GM23338 (cell line): ENCODE data around the gene ANXA6. TPM values are rescaled to one million over a fixed set of nuclear protein-coding genes. Genes with fewer than 3 reads are reported as not detected.

Source experiments
- ATAC-seq: fragments of 200-7000 bp; cut with Tn5 transposase; 3 replicates; pipeline ENCODE4 v1.9.1; 2020
- DNase-seq: peaks from one replicate; pipeline ENCODE4 v3.0.0-alpha.2; 2015; ENCODE audit warnings: low spot score
- H2AFZ ChIP-seq: fragments of 200-600 bp; sonication (generic); 2 replicates; pipeline ENCODE4 v1.8.0; 2016; ENCODE audit warnings: antibody characterized with exemption, mild to moderate bottlenecking, moderate library complexity
- H3F3A ChIP-seq: fragments of 200-600 bp; sonication (generic); replicated peaks from 2 replicates; pipeline ENCODE4 v1.8.0; 2017; ENCODE audit warnings: antibody characterized with exemption, mixed run types, low read depth
- H3K27ac ChIP-seq: fragments of 200-600 bp; sonication (generic); 2 replicates; pipeline ENCODE4 v1.6.1; 2016; ENCODE audit warnings: low read depth
- H3K27me3 ChIP-seq: fragments of 200-600 bp; sonication (generic); 2 replicates; pipeline ENCODE4 v1.8.0; 2016; ENCODE audit warnings: mild to moderate bottlenecking, mixed run types, moderate library complexity; ENCODE audit not compliant: insufficient read depth
- H3K36me3 ChIP-seq: fragments of 200-600 bp; sonication (generic); 2 replicates; pipeline ENCODE4 v1.8.0; 2016; ENCODE audit warnings: mild to moderate bottlenecking; ENCODE audit not compliant: insufficient read depth
- H3K4me1 ChIP-seq: fragments of 200-600 bp; sonication (generic); 2 replicates; pipeline ENCODE4 v1.8.0; 2016; ENCODE audit warnings: mild to moderate bottlenecking, moderate library complexity; ENCODE audit not compliant: insufficient read depth
- H3K4me2 ChIP-seq: fragments of 200-600 bp; sonication (generic); 2 replicates; pipeline ENCODE4 v1.7.1; 2017; ENCODE audit warnings: mixed run types
- H3K4me3 ChIP-seq: fragments of 200-600 bp; sonication (generic); 2 replicates; pipeline ENCODE4 v1.6.1; 2016; ENCODE audit warnings: mixed run types
- H3K79me2 ChIP-seq: fragments of 200-600 bp; sonication (generic); replicated peaks from 2 replicates; pipeline ENCODE4 v1.8.0; 2017; ENCODE audit warnings: mild to moderate bottlenecking; ENCODE audit not compliant: insufficient read depth
- H3K9me2 ChIP-seq: fragments of 200-600 bp; sonication (generic); 2 replicates; pipeline ENCODE4 v1.8.0; 2017; ENCODE audit not compliant: insufficient read depth
- H4K20me1 ChIP-seq: fragments of 200-600 bp; sonication (generic); replicated peaks from 2 replicates; pipeline ENCODE4 v1.8.0; 2017; ENCODE audit warnings: mild to moderate bottlenecking; ENCODE audit not compliant: insufficient read depth
- H3K27ac Mint-ChIP-seq: 2 replicates; pipeline ENCODE4 v1.8.0; 2020; ENCODE audit warnings: inconsistent platforms, mild to moderate bottlenecking, moderate library complexity, mixed read lengths
- H3K27me3 Mint-ChIP-seq: 3 replicates; pipeline ENCODE4 v1.8.0; 2022; ENCODE audit warnings: low read depth, mild to moderate bottlenecking, moderate library complexity, mixed read lengths, inconsistent platforms; ENCODE audit not compliant: insufficient read depth, poor library complexity
- H3K36me3 Mint-ChIP-seq: 3 replicates; pipeline ENCODE4 v1.8.0; 2021; ENCODE audit warnings: low read depth, mild to moderate bottlenecking, inconsistent platforms, moderate library complexity, mixed read lengths
- H3K4me1 Mint-ChIP-seq: 3 replicates; pipeline ENCODE4 v1.8.0; 2020; ENCODE audit warnings: mild to moderate bottlenecking, inconsistent platforms, mixed read lengths
- H3K4me3 Mint-ChIP-seq: 3 replicates; pipeline ENCODE4 v1.8.0; 2021; ENCODE audit warnings: moderate library complexity, mild to moderate bottlenecking, inconsistent platforms, mixed read lengths
- H3K9me3 Mint-ChIP-seq: 3 replicates; pipeline ENCODE4 v1.8.0; 2020; ENCODE audit warnings: moderate library complexity, mild to moderate bottlenecking, inconsistent platforms, mixed read lengths
- CREB1 ChIP-seq: fragments of 250-450 bp; sonication (Bioruptor Pico); IDR thresholded peaks from 2 replicates; pipeline ENCODE4 v1.5.0; 2020; ENCODE audit warnings: low read depth, mild to moderate bottlenecking, moderate library complexity
- EZH2 ChIP-seq: fragments of 200-600 bp; sonication (generic); IDR thresholded peaks from one replicate; pipeline ENCODE4 v1.8.0; 2017; ENCODE audit warnings: antibody characterized with exemption, mild to moderate bottlenecking, low read depth; ENCODE audit not compliant: unreplicated experiment
- EZH2phosphoT487 ChIP-seq: fragments of 200-600 bp; sonication (generic); IDR thresholded peaks from one replicate; pipeline ENCODE4 v1.8.1; 2018; ENCODE audit warnings: antibody characterized with exemption; ENCODE audit not compliant: unreplicated experiment
- POLR2AphosphoS5 ChIP-seq: IDR thresholded peaks from 2 replicates; pipeline ENCODE4 v1.6.1; 2016; ENCODE audit warnings: antibody characterized with exemption, low read depth
- STAT1 ChIP-seq: IDR thresholded peaks from one replicate; pipeline ENCODE4 v1.6.1; 2016; ENCODE audit warnings: antibody characterized with exemption; ENCODE audit not compliant: unreplicated experiment
- ZNF331 ChIP-seq: fragments of 250-450 bp; sonication (Bioruptor Pico); IDR thresholded peaks from 2 replicates; pipeline ENCODE4 v1.5.0; 2020; ENCODE audit warnings: low read depth, mild to moderate bottlenecking, moderate library complexity
- polyA plus RNA-seq: library from polyadenylated mRNA; unstranded; fragments of >200 nt; fragmentation: Nextera tagmentation; extraction: Ambion mirVana; gene quantifications from 2 replicates; pipeline ENCODE4 v1.2.1, GENCODE V29; 2016
- total RNA-seq: library from RNA; depleted of rRNA; stranded (reverse); fragments of >200 nt; shearing (Covaris generic); gene quantifications from 2 replicates; pipeline ENCODE4 v1.2.3, GENCODE V29; 2014
- TF ChIP-seq, protein P1 (sequence below), 2 experiments: fragments of 200-600 bp in 1 of 2; sonication (generic) in 1 of 2; conservative IDR thresholded peaks; 2 replicates each; pipeline versions ENCODE4 v1.5.1 to v1.6.1; 2016 to 2017; ENCODE audit warnings: antibody characterized with exemption in 2 of 2, low read depth in 2 of 2, mild to moderate bottlenecking in 2 of 2, moderate library complexity in 1 of 2
- TF ChIP-seq, protein P2 (sequence below): IDR thresholded peaks from 2 replicates; pipeline ENCODE4 v1.6.1; 2016; ENCODE audit warnings: antibody characterized with exemption
- TF ChIP-seq, protein P3 (sequence below): fragments of 250-450 bp; sonication (Bioruptor Pico); IDR thresholded peaks from 2 replicates; pipeline ENCODE4 v1.5.0; 2020; ENCODE audit warnings: mild to moderate bottlenecking, moderate library complexity
- TF ChIP-seq, protein P4 (sequence below): IDR thresholded peaks from one replicate; pipeline ENCODE4 v1.6.1; 2018; ENCODE audit warnings: antibody characterized with exemption; ENCODE audit not compliant: unreplicated experiment

Gene ANXA6
- total and polyA plus RNA-seq, 2 experiments from 2014 or later, result 26.5 to 110 TPM

- H3K4me1 ChIP-seq, result 0 out of 2 replicates have a peak, but pooled peaks cover 6% of the 10 kb centered on the region
- H3K27me3 ChIP-seq, result no peaks in the 10 kb centered on the region
- Mint-ChIP-seq H3K27me3 (peaks cover 3% of the 10 kb centered on the region), H3K9me3 (no peaks in the 10 kb centered on the region; the same call in 2 of the 3 replicates), H3K4me3 (no peak overlapping the region), H3K36me3 (no peaks in the 10 kb centered on the region; the same call in 2 of the 3 replicates), H3K4me1 (peaks cover 32% of the 10 kb centered on the region), H3K27ac (no peak overlapping the region)
- H3K9me2 ChIP-seq, result no peaks in the 10 kb centered on the region
- no peaks in the 10 kb centered on the region for H4K20me1 ChIP-seq
- no peak overlapping the region for H3K4me3 ChIP-seq
- no peaks in the 10 kb centered on the region for H3K79me2 ChIP-seq
- ATAC-seq, result no peak
- H3F3A ChIP-seq, result no peaks in the 10 kb centered on the region
- no peak overlapping the region for H3K27ac ChIP-seq
- H2AFZ ChIP-seq, result no peak overlapping the region
- TF ChIP-seq POLR2AphosphoS5 (no peak), EZH2phosphoT487 (no peak), CREB1 (CRISPR knock-in tag) (no peak), ZNF331 (no peak), EZH2 (no peak), STAT1 (no peak)
- TF ChIP-seq, protein P1, sequence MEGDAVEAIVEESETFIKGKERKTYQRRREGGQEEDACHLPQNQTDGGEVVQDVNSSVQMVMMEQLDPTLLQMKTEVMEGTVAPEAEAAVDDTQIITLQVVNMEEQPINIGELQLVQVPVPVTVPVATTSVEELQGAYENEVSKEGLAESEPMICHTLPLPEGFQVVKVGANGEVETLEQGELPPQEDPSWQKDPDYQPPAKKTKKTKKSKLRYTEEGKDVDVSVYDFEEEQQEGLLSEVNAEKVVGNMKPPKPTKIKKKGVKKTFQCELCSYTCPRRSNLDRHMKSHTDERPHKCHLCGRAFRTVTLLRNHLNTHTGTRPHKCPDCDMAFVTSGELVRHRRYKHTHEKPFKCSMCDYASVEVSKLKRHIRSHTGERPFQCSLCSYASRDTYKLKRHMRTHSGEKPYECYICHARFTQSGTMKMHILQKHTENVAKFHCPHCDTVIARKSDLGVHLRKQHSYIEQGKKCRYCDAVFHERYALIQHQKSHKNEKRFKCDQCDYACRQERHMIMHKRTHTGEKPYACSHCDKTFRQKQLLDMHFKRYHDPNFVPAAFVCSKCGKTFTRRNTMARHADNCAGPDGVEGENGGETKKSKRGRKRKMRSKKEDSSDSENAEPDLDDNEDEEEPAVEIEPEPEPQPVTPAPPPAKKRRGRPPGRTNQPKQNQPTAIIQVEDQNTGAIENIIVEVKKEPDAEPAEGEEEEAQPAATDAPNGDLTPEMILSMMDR (conservative IDR thresholded peaks at IDR 0.05; ENCODE audit: low read depth in 2 of 2), result no peak
- TF ChIP-seq, protein P2, sequence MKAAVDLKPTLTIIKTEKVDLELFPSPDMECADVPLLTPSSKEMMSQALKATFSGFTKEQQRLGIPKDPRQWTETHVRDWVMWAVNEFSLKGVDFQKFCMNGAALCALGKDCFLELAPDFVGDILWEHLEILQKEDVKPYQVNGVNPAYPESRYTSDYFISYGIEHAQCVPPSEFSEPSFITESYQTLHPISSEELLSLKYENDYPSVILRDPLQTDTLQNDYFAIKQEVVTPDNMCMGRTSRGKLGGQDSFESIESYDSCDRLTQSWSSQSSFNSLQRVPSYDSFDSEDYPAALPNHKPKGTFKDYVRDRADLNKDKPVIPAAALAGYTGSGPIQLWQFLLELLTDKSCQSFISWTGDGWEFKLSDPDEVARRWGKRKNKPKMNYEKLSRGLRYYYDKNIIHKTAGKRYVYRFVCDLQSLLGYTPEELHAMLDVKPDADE, result no peak
- TF ChIP-seq, protein P3, sequence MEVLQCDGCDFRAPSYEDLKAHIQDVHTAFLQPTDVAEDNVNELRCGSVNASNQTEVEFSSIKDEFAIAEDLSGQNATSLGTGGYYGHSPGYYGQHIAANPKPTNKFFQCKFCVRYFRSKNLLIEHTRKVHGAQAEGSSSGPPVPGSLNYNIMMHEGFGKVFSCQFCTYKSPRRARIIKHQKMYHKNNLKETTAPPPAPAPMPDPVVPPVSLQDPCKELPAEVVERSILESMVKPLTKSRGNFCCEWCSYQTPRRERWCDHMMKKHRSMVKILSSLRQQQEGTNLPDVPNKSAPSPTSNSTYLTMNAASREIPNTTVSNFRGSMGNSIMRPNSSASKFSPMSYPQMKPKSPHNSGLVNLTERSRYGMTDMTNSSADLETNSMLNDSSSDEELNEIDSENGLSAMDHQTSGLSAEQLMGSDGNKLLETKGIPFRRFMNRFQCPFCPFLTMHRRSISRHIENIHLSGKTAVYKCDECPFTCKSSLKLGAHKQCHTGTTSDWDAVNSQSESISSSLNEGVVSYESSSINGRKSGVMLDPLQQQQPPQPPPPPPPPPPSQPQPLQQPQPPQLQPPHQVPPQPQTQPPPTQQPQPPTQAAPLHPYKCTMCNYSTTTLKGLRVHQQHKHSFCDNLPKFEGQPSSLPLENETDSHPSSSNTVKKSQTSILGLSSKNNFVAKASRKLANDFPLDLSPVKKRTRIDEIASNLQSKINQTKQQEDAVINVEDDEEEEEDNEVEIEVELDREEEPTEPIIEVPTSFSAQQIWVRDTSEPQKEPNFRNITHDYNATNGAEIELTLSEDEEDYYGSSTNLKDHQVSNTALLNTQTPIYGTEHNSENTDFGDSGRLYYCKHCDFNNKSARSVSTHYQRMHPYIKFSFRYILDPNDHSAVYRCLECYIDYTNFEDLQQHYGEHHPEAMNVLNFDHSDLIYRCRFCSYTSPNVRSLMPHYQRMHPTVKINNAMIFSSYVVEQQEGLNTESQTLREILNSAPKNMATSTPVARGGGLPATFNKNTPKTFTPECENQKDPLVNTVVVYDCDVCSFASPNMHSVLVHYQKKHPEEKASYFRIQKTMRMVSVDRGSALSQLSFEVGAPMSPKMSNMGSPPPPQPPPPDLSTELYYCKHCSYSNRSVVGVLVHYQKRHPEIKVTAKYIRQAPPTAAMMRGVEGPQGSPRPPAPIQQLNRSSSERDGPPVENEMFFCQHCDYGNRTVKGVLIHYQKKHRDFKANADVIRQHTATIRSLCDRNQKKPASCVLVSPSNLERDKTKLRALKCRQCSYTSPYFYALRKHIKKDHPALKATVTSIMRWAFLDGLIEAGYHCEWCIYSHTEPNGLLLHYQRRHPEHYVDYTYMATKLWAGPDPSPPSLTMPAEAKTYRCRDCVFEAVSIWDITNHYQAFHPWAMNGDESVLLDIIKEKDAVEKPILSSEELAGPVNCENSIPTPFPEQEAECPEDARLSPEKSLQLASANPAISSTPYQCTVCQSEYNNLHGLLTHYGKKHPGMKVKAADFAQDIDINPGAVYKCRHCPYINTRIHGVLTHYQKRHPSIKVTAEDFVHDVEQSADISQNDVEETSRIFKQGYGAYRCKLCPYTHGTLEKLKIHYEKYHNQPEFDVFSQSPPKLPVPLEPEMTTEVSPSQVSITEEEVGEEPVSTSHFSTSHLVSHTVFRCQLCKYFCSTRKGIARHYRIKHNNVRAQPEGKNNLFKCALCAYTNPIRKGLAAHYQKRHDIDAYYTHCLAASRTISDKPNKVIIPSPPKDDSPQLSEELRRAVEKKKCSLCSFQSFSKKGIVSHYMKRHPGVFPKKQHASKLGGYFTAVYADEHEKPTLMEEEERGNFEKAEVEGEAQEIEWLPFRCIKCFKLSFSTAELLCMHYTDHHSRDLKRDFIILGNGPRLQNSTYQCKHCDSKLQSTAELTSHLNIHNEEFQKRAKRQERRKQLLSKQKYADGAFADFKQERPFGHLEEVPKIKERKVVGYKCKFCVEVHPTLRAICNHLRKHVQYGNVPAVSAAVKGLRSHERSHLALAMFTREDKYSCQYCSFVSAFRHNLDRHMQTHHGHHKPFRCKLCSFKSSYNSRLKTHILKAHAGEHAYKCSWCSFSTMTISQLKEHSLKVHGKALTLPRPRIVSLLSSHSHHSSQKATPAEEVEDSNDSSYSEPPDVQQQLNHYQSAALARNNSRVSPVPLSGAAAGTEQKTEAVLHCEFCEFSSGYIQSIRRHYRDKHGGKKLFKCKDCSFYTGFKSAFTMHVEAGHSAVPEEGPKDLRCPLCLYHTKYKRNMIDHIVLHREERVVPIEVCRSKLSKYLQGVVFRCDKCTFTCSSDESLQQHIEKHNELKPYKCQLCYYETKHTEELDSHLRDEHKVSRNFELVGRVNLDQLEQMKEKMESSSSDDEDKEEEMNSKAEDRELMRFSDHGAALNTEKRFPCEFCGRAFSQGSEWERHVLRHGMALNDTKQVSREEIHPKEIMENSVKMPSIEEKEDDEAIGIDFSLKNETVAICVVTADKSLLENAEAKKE (CRISPR knock-in tag), result no peak
- TF ChIP-seq, protein P4, sequence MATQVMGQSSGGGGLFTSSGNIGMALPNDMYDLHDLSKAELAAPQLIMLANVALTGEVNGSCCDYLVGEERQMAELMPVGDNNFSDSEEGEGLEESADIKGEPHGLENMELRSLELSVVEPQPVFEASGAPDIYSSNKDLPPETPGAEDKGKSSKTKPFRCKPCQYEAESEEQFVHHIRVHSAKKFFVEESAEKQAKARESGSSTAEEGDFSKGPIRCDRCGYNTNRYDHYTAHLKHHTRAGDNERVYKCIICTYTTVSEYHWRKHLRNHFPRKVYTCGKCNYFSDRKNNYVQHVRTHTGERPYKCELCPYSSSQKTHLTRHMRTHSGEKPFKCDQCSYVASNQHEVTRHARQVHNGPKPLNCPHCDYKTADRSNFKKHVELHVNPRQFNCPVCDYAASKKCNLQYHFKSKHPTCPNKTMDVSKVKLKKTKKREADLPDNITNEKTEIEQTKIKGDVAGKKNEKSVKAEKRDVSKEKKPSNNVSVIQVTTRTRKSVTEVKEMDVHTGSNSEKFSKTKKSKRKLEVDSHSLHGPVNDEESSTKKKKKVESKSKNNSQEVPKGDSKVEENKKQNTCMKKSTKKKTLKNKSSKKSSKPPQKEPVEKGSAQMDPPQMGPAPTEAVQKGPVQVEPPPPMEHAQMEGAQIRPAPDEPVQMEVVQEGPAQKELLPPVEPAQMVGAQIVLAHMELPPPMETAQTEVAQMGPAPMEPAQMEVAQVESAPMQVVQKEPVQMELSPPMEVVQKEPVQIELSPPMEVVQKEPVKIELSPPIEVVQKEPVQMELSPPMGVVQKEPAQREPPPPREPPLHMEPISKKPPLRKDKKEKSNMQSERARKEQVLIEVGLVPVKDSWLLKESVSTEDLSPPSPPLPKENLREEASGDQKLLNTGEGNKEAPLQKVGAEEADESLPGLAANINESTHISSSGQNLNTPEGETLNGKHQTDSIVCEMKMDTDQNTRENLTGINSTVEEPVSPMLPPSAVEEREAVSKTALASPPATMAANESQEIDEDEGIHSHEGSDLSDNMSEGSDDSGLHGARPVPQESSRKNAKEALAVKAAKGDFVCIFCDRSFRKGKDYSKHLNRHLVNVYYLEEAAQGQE, result no peak
- H3K4me2 ChIP-seq, result no peak overlapping the region
- H3K36me3 ChIP-seq, result no peaks in the 10 kb centered on the region
- DNase-seq, result no peak
Observed at GRCh38 chr5:151097820-151098767, 59.5 kb downstream of the ANXA6 start.
